Sigmoid colon (tissue), 4 donors: ENCODE measurements around the gene SH2D1A.

ENCODE experiments used
- CTCF ChIP-seq, 4 experiments: fragments of 450-650 bp in 3 of 4; fragments of 200-600 bp in 1 of 4; IDR thresholded peaks; one replicate each; pipeline ENCODE4 v1.5.1; 2016 to 2019; ENCODE audit warnings: antibody characterized with exemption in 4 of 4, mild to moderate bottlenecking in 3 of 4, moderate library complexity in 2 of 4
- EP300 ChIP-seq, 4 donors: sonication (generic); formaldehyde crosslinking; IDR thresholded peaks; one replicate each; pipeline ENCODE4 v1.6.1; 2017; ENCODE audit warnings: antibody characterized with exemption in 4 of 4
- POLR2AphosphoS5 ChIP-seq, 4 donors: sonication (generic); formaldehyde crosslinking; IDR thresholded peaks; one replicate each; pipeline ENCODE4 v1.6.1; 2017; ENCODE audit warnings: antibody characterized with exemption in 4 of 4

DNA sequence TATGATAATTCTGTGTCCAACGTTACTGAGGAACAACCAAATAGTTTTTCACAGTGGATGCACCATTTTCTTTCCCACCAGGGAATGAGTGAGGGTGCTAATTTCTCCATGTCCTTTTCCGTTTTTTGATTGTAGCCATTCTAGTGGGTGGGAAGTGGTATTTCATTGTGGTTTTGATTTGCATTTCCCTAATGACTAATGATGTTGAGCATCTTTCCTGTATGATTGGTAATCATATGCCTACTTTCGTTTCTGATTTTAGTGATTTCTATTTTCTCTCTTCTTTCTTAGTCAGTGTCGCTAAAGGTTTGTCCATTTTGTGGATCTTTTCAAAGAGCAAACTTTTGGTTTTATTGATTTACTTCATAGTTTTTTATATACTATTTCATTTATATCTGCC is 46.0 kb upstream of the SH2D1A start:
- TF ChIP-seq POLR2AphosphoS5 (IDR thresholded peaks at IDR 0.05): no peak
- TF ChIP-seq CTCF (IDR thresholded peaks at IDR 0.05): no peak
- no peak for TF ChIP-seq EP300 (IDR thresholded peaks at IDR 0.05)
